ENCODE measurements around the gene SCGB2B2. TPM values are rescaled to one million over a fixed set of nuclear protein-coding genes. Genes with fewer than 3 reads are reported as not detected.

Gene SCGB2B2
- total RNA-seq, 1 experiment from 2014 or later = 0.20 TPM

- no peak for TF ChIP-seq MYBL2 (CRISPR knock-in tag; IDR thresholded peaks at IDR 0.05)
- no peak for TF ChIP-seq TEAD1 (CRISPR knock-in tag; IDR thresholded peaks at IDR 0.05)
- no peak for TF ChIP-seq GABPB1 (CRISPR knock-in tag; IDR thresholded peaks at IDR 0.05)
- no peak for TF ChIP-seq ZNF671 (CRISPR knock-in tag; IDR thresholded peaks at IDR 0.05)
- no peak for TF ChIP-seq ATF2 (CRISPR knock-in tag; IDR thresholded peaks at IDR 0.05; ENCODE audit: borderline replicate concordance, low read depth)
- TF ChIP-seq JAZF1 (CRISPR knock-in tag; IDR thresholded peaks at IDR 0.05) = no peak
- TF ChIP-seq HMGXB4 (CRISPR knock-in tag; IDR thresholded peaks at IDR 0.05) = no peak
- TF ChIP-seq ZNF317 (CRISPR knock-in tag; IDR thresholded peaks at IDR 0.05; ENCODE audit: borderline replicate concordance, low read depth) = no peak
- no peak for TF ChIP-seq CREB1 (CRISPR knock-in tag; IDR thresholded peaks at IDR 0.05)
- no peak for TF ChIP-seq TCF7 (CRISPR knock-in tag; IDR thresholded peaks at IDR 0.05; ENCODE audit: low read depth)
- no peak for TF ChIP-seq FOXP1 (CRISPR knock-in tag; IDR thresholded peaks at IDR 0.05; ENCODE audit: borderline replicate concordance)
- TF ChIP-seq ZBTB43 (CRISPR knock-in tag; IDR thresholded peaks at IDR 0.05) = no peak
Measured at GRCh38 chr19:34664168-34664567, 12.8 kb downstream of the SCGB2B2 start (continued).

- Mint-ChIP-seq H3K4me1 (peaks cover 22% of the 10 kb centered on the region), H3K27ac (no peak overlapping the region), H3K9me3 (peaks cover 9% of the 10 kb centered on the region), H3K36me3 (no peaks in the 10 kb centered on the region), H3K27me3 (ENCODE audit: low read depth) (peaks cover 15% of the 10 kb centered on the region), H3K4me3 (no peak overlapping the region)
- ChIA-PET POLR2A (no interaction called here), CTCF (interaction anchor here (0.9 to 1.9 kb wide), 2 partner anchors 14 to 23 kb away, joined by 3 to 9 read pairs; partner anchors contain the start of genes SCGB2B2 and ZNF302)
- peak; percentile 60 for DNase-seq (ENCODE audit: low spot score)
- peak; percentile 46; the same call in 1 of the 2 replicates for TF ChIP-seq MAX (CRISPR knock-in tag; IDR thresholded peaks at IDR 0.05)
- no peak for TF ChIP-seq ATF2 (CRISPR knock-in tag; IDR thresholded peaks at IDR 0.05; ENCODE audit: borderline replicate concordance, low read depth)
- no peak for TF ChIP-seq NFATC4 (CRISPR knock-in tag; IDR thresholded peaks at IDR 0.05)
- peak; percentile 44 for TF ChIP-seq CTCF (IDR thresholded peaks at IDR 0.05)
- TF ChIP-seq TP53 (CRISPR knock-in tag; IDR thresholded peaks at IDR 0.05) = no peak
- peak; percentile 91 for ATAC-seq
Measured at GRCh38 chr19:34662919-34663318, 14.0 kb downstream of the SCGB2B2 start.

GRCh38 chr19:34661357-34661756 is 15.6 kb downstream of the SCGB2B2 start:
- peaks cover 8% of the 10 kb centered on the region for H3K4me1 Mint-ChIP-seq
- CTCF ChIA-PET = interaction anchor here (1.3 to 1.6 kb wide), 2 partner anchors 21 to 23 kb away, joined by 3 to 4 read pairs; no protein-coding TSS in a partner anchor
- peaks cover 15% of the 10 kb centered on the region for H3K9me3 Mint-ChIP-seq
- peaks cover 20% of the 10 kb centered on the region for H3K27me3 Mint-ChIP-seq (ENCODE audit: low read depth)
- DNase-seq (ENCODE audit: low spot score) = no peak
- H3K27ac Mint-ChIP-seq = no peak overlapping the region
- H3K4me3 Mint-ChIP-seq = no peak overlapping the region
- no peak for TF ChIP-seq ZNF263 (CRISPR knock-in tag; IDR thresholded peaks at IDR 0.05; ENCODE audit: low read depth)
- TF ChIP-seq TCF7 (CRISPR knock-in tag; IDR thresholded peaks at IDR 0.05; ENCODE audit: low read depth) = no peak
- no peak for TF ChIP-seq ELF4 (CRISPR knock-in tag; IDR thresholded peaks at IDR 0.05; ENCODE audit: low read depth)
- TF ChIP-seq TP53 (CRISPR knock-in tag; IDR thresholded peaks at IDR 0.05) = no peak
- no peak for TF ChIP-seq NR2C2 (CRISPR knock-in tag; IDR thresholded peaks at IDR 0.05)
- no peak for ATAC-seq
- POLR2A ChIA-PET = no interaction called here
- H3K36me3 Mint-ChIP-seq = no peaks in the 10 kb centered on the region
